Central memory CD8-positive, alpha-beta T cell (primary cell): ENCODE measurements around the gene DNAAF3.
"Not testable (repeated sequence)": the region's sequence is repeated elsewhere in the genome, so short reads cannot be mapped to it uniquely, and the experiment has no call there.

Source experiments
- ATAC-seq: fragments of 150-1000 bp; cut with Tn5 transposase; replicated peaks from 2 replicates; pipeline ENCODE4 v1.10.0; 2022; ENCODE audit warnings: mild to moderate bottlenecking, moderate FRiP score, moderate number of reproducible peaks; ENCODE audit not compliant: poor library complexity, severe bottlenecking; ENCODE audit errors: extremely low read depth
- DNase-seq, 2 donors: peaks; one replicate each; pipeline ENCODE4 v3.0.0; 2021; ENCODE audit warnings: low spot score in 2 of 2
- H3K27ac Mint-ChIP-seq: one replicate; pipeline ENCODE4 v1.8.0; 2022; ENCODE audit warnings: low read depth, mild to moderate bottlenecking, moderate library complexity, mixed read lengths
- H3K27me3 Mint-ChIP-seq: one replicate; pipeline ENCODE4 v1.8.0; 2022; ENCODE audit warnings: mixed read lengths
- H3K36me3 Mint-ChIP-seq: one replicate; pipeline ENCODE4 v1.8.0; 2022; ENCODE audit warnings: mild to moderate bottlenecking, moderate library complexity, mixed read lengths; ENCODE audit not compliant: insufficient read depth
- H3K4me1 Mint-ChIP-seq: one replicate; pipeline ENCODE4 v1.8.0; 2022; ENCODE audit warnings: mixed read lengths
- H3K4me3 Mint-ChIP-seq: one replicate; pipeline ENCODE4 v1.8.0; 2022; ENCODE audit warnings: mild to moderate bottlenecking, moderate library complexity, mixed read lengths
- H3K9me3 Mint-ChIP-seq: one replicate; pipeline ENCODE4 v1.8.0; 2022; ENCODE audit warnings: mixed read lengths

The DNAAF3 gene

GRCh38 chr19:55166530-55167268 is at the start of gene DNAAF3:
DNAAF3 (minus strand) TSS chr19:55166613; CDS start chr19:55166413, 200 bp downstream.
- Mint-ChIP-seq H3K4me3 (peak within 1 kb of the TSS; percentile 10), H3K4me1 (peaks cover 11% of the 10 kb centered on the region), H3K27me3 (peaks cover 79% of the 10 kb centered on the region), H3K36me3 (peaks cover 10% of the 10 kb centered on the region), H3K27ac (peak within 1 kb of the TSS; percentile 58), H3K9me3 (no peaks in the 10 kb centered on the region)
- ATAC-seq (peak; percentile 43), DNase-seq (peak in 1 of 2 donors; percentile 23)

GRCh38 chr19:55213547-55213946 is 47.1 kb upstream of the DNAAF3 start:
- no peak for ATAC-seq
- Mint-ChIP-seq H3K36me3 (peaks cover 6% of the 10 kb centered on the region), H3K4me1 (peaks cover 11% of the 10 kb centered on the region), H3K4me3 (no peak overlapping the region), H3K27ac (no peak overlapping the region), H3K9me3 (peaks cover 5% of the 10 kb centered on the region), H3K27me3 (peaks cover 36% of the 10 kb centered on the region)
- DNase-seq: no peak

- no peak for DNase-seq
- Mint-ChIP-seq H3K27me3 (peaks cover 38% of the 10 kb centered on the region), H3K9me3 (peaks cover 5% of the 10 kb centered on the region), H3K36me3 (peaks cover 5% of the 10 kb centered on the region), H3K27ac (no peak overlapping the region), H3K4me1 (peaks cover 11% of the 10 kb centered on the region), H3K4me3 (no peak overlapping the region)
- ATAC-seq: no peak
Measured at GRCh38 chr19:55212447-55212846, 46.0 kb upstream of the DNAAF3 start.

GRCh38 chr19:55209693-55210472 is 43.5 kb upstream of the DNAAF3 start:
- no peak for DNase-seq
- Mint-ChIP-seq H3K36me3 (peaks cover 2% of the 10 kb centered on the region), H3K9me3 (no peaks in the 10 kb centered on the region), H3K27me3 (peaks cover 57% of the 10 kb centered on the region), H3K4me3 (no peak overlapping the region), H3K4me1 (peaks cover 9% of the 10 kb centered on the region), H3K27ac (peak overlapping the region; percentile 35)
- ATAC-seq: no peak

GRCh38 chr19:55208880-55209692 is 42.7 kb upstream of the DNAAF3 start, which contains the start of gene PTPRH:
PTPRH (minus strand) TSS chr19:55209501; CDS start chr19:55209433, 68 bp downstream.
- Mint-ChIP-seq H3K4me3 (no peak within 1 kb of the TSS), H3K9me3 (no peaks in the 10 kb centered on the region), H3K36me3 (no peaks in the 10 kb centered on the region), H3K27me3 (peaks cover 56% of the 10 kb centered on the region), H3K4me1 (peaks cover 9% of the 10 kb centered on the region), H3K27ac (peak within 1 kb of the TSS; percentile 35)
- ATAC-seq (no peak), DNase-seq (no peak)

GRCh38 chr19:55206664-55207500 is 40.5 kb upstream of the DNAAF3 start:
- ATAC-seq (no peak), DNase-seq (no peak)
- Mint-ChIP-seq H3K27me3 (peaks cover 60% of the 10 kb centered on the region), H3K27ac (peak overlapping the region; percentile 91), H3K36me3 (no peaks in the 10 kb centered on the region), H3K9me3 (no peaks in the 10 kb centered on the region), H3K4me3 (no peak overlapping the region), H3K4me1 (peaks cover 9% of the 10 kb centered on the region)

GRCh38 chr19:55202199-55202598 is 35.8 kb upstream of the DNAAF3 start:
- DNase-seq, H3K36me3 Mint-ChIP-seq, H3K9me3 Mint-ChIP-seq, H3K4me3 Mint-ChIP-seq, H3K27ac Mint-ChIP-seq, ATAC-seq: not testable (repeated sequence)
- H3K4me1 Mint-ChIP-seq: peaks cover 11% of the 10 kb centered on the region
- peaks cover 81% of the 10 kb centered on the region for H3K27me3 Mint-ChIP-seq

GRCh38 chr19:55199620-55200204 is 33.3 kb upstream of the DNAAF3 start:
- no peaks in the 10 kb centered on the region for H3K9me3 Mint-ChIP-seq
- H3K4me1 Mint-ChIP-seq: peaks cover 5% of the 10 kb centered on the region
- no peak for DNase-seq
- H3K36me3 Mint-ChIP-seq: no peaks in the 10 kb centered on the region
- ATAC-seq: no peak
- H3K27me3 Mint-ChIP-seq: peaks cover 71% of the 10 kb centered on the region
- no peak overlapping the region for H3K4me3 Mint-ChIP-seq
- H3K27ac Mint-ChIP-seq: no peak overlapping the region

- Mint-ChIP-seq H3K4me1 (peaks cover 5% of the 10 kb centered on the region), H3K4me3 (no peak overlapping the region), H3K36me3 (no peaks in the 10 kb centered on the region), H3K9me3 (no peaks in the 10 kb centered on the region), H3K27ac (no peak overlapping the region), H3K27me3 (peaks cover 61% of the 10 kb centered on the region)
- no peak for ATAC-seq
- no peak for DNase-seq
Measured at GRCh38 chr19:55198651-55199050, 32.2 kb upstream of the DNAAF3 start.

GRCh38 chr19:55197528-55197927 is 31.1 kb upstream of the DNAAF3 start:
- no peaks in the 10 kb centered on the region for H3K36me3 Mint-ChIP-seq
- DNase-seq (no peak), ATAC-seq (no peak)
- no peak overlapping the region for H3K27ac Mint-ChIP-seq
- H3K9me3 Mint-ChIP-seq: no peaks in the 10 kb centered on the region
- H3K27me3 Mint-ChIP-seq: peaks cover 55% of the 10 kb centered on the region
- H3K4me1 Mint-ChIP-seq: peaks cover 5% of the 10 kb centered on the region
- H3K4me3 Mint-ChIP-seq: no peak overlapping the region

GRCh38 chr19:55196803-55197202 is 30.4 kb upstream of the DNAAF3 start:
- DNase-seq (no peak), ATAC-seq (no peak)
- Mint-ChIP-seq H3K4me1 (peaks cover 5% of the 10 kb centered on the region), H3K27ac (no peak overlapping the region), H3K36me3 (no peaks in the 10 kb centered on the region), H3K9me3 (no peaks in the 10 kb centered on the region), H3K27me3 (peaks cover 53% of the 10 kb centered on the region), H3K4me3 (no peak overlapping the region)
